ENCODE results near the gene C20orf144.

The C20orf144 gene

GRCh38 chr20:33664762-33665144, 2.6 kb downstream of the C20orf144 start:
- no peak for TF ChIP-seq CTCF (IDR thresholded peaks at IDR 0.05; ENCODE audit: low read depth, low read length, missing control alignments)
- H3K4me3 ChIP-seq (replicated peaks; ENCODE audit: low read depth, low read length) = no peak overlapping the region
- no peak for DNase-seq (ENCODE audit: extremely low read depth, low read depth)

- H3K4me3 ChIP-seq (replicated peaks; ENCODE audit: low read depth, low read length) = peak within 1 kb of the TSS; percentile 64
- peak; percentile 29 for TF ChIP-seq CTCF (IDR thresholded peaks at IDR 0.05; ENCODE audit: low read depth, low read length, missing control alignments)
- DNase-seq (ENCODE audit: extremely low read depth, low read depth) = peak; percentile 97
Observed at GRCh38 chr20:33666293-33667244, 4.4 kb downstream of the C20orf144 start, which contains the start of gene ACTL10. ACTL10 (plus strand) TSS chr20:33666943; CDS start chr20:33667498, 555 bp downstream.

GRCh38 chr20:33667245-33667675, 5.1 kb downstream of the C20orf144 start:
- H3K4me3 ChIP-seq (replicated peaks; ENCODE audit: low read depth, low read length) = peak overlapping the region; percentile 64
- no peak for TF ChIP-seq CTCF (IDR thresholded peaks at IDR 0.05; ENCODE audit: low read depth, low read length, missing control alignments)
- no peak for DNase-seq (ENCODE audit: extremely low read depth, low read depth)

GRCh38 chr20:33667676-33668465, 5.7 kb downstream of the C20orf144 start:
- peak overlapping the region; percentile 64 for H3K4me3 ChIP-seq (replicated peaks; ENCODE audit: low read depth, low read length)
- peak; percentile 93 for TF ChIP-seq CTCF (IDR thresholded peaks at IDR 0.05; ENCODE audit: low read depth, low read length, missing control alignments)
- peak; percentile 58 for DNase-seq (ENCODE audit: extremely low read depth, low read depth)

- no peak for DNase-seq (ENCODE audit: extremely low read depth, low read depth)
- H3K4me3 ChIP-seq (replicated peaks; ENCODE audit: low read depth, low read length) = peak overlapping the region; percentile 64
- no peak for TF ChIP-seq CTCF (IDR thresholded peaks at IDR 0.05; ENCODE audit: low read depth, low read length, missing control alignments)
Observed at GRCh38 chr20:33668466-33669155, 6.5 kb downstream of the C20orf144 start.

GRCh38 chr20:33669224-33669623, 7.1 kb downstream of the C20orf144 start:
- no peak for TF ChIP-seq CTCF (IDR thresholded peaks at IDR 0.05; ENCODE audit: low read depth, low read length, missing control alignments)
- DNase-seq (ENCODE audit: extremely low read depth, low read depth) = no peak

More at GRCh38 chr20:33669224-33669623, 7.1 kb downstream of the C20orf144 start:
- no peak overlapping the region for H3K4me3 ChIP-seq (replicated peaks; ENCODE audit: low read depth, low read length)
